COLO668 (cell line): ENCODE data around the gene CDH4.
"Not testable (repeated sequence)": the region's sequence is repeated elsewhere in the genome, so short reads cannot be mapped to it uniquely, and the experiment has no call there.

Source experiments
- DNase-seq: peaks from one replicate; lab custom pipeline; 2025; ENCODE audit not compliant: unreplicated experiment; lab: John Stamatoyannopoulos, UW

CDH4 gene

GRCh38 chr20:61253264-61253639, 1.2 kb downstream of the CDH4 start:
- no peak for DNase-seq

DNA sequence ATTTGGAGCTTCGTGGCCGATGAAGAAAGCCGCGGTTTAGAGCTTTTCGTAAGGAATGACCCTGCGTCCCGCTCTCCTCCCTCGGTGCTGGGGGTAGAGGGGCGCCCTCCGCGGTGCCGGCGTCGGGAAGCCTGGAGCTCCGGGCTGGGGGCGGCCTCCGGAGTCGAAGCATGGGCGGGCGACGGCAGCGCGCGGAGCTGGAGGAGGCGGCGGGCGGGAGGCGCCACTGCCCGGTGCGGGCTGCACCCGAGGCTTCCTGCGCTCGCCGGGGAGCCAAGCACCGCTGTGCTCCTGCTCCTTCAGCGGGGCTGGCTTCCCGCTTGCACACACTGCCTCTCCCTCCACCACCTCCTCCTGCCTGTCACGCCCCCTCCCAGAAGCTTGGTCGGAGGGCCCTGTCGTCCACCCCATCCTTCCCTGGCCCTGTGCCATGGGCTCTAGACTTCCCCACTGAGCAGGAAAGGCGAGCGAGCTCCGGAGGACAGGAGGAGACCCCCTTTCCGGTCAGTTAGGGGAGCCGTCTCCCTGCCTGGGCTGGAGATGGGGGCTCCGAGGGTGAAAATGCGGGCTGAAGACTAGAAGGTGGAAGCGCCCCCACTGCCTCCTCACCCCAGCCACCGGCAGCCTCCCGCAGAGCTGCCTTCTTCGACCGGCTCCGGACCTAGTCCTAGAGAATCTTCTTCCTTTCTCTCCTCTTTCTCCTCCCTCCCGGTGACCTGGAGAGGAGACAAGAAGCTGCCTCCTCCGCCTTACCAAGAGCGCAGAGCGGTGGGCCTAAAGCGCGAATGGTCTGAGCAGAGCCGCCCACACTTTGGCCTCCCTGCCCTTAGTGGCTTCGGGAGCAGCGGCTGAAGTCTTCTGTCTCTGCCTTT, 1.8 kb downstream of the CDH4 start:
- no peak for DNase-seq

DNA sequence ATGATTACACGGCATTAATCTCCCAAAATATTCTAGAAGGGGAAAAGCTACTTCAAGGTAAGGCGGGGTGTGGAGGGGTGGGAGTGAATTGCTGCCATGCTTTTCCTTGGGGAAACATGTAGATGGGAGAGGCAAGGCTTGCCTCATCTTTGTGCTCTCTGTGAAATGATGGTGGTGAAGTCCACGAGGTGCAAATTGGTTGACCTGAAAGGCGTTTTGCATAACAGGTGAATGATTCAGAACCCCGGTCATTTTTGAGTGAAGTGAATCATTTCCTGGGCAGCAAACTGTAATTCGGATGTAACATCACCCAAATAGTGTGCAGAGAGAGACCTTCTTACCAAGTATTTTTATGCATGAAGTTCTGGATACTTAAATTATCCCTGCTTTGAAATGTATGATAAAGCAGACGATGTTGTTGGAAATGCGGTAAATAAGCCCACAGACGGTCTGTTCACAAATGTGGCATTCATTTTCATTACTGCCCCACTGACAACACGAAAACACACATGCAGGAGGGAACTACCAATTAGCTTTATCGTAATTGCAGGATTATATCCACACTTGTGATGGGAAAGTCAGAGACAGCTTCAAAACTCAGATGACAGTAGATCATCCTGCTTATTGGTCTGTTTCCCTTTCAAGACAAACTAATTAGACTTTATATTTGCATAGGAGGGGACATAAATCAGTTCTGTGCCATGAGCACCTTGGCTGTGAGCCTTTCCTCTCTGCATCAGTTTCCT, 3.0 kb downstream of the CDH4 start:
- no peak for DNase-seq

- DNase-seq, result no peak
Measured at GRCh38 chr20:61256365-61256764, 4.3 kb downstream of the CDH4 start.

GRCh38 chr20:61256824-61257223, 4.8 kb downstream of the CDH4 start:
- DNase-seq, result no peak

- no peak for DNase-seq
Measured at GRCh38 chr20:61257611-61258010, 5.5 kb downstream of the CDH4 start.

GRCh38 chr20:61259741-61260140, 7.7 kb downstream of the CDH4 start:
- no peak for DNase-seq

GRCh38 chr20:61260905-61261304, 8.8 kb downstream of the CDH4 start:
- no peak for DNase-seq

- no peak for DNase-seq
Measured at GRCh38 chr20:61262036-61262435, 10.0 kb downstream of the CDH4 start.

DNA sequence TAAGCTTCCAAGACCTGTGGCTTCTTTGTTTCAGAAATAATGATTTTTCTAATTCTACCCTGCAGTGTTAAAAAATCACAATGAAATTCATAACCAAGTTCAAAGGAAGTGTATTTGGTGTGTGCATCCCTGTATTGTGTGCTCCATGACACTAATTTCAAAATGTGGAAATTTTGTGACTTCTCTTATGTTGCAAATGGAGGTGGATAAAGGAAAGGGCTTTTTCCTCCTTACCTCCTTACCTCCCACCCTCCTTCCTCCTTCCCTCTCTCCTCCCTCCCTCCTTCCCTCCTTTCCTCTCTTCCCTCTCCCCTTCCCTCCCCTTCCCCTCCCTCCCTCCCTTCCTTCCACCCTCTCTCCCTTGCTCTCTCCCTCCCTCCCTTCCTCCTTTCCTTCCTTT, 10.5 kb downstream of the CDH4 start:
- DNase-seq, result no peak

DNA sequence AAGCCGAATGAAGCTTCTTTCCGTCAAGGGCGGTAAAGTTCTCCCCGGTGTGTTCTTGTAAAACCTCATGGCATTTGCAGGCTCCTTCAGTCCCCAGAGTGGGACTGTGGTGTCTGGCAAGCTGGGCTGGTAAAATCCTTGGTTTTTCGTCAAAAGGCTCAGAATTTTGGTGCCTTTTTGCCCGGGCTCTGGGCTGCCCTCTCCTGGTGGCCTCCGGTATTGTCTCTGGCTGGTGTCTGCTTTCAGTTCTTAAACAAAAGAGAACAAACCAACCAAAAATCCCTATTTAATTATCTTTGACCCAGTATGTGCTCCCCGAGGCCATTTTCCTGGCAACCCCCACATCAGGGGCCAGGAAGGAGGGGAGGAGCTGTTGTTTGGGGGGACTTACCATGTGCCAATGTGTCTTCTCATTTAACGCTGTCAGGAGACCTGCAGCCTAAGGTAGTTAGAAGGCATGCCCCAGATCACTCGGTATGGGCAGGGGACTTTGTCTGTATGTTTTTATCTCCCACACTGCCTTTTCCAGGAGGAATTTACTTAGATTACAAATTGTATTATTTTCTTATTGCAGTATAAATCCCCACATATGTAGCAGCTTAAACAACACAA, 11.1 kb downstream of the CDH4 start:
- no peak for DNase-seq

- no peak for DNase-seq
Measured at GRCh38 chr20:61263938-61264337, 11.9 kb downstream of the CDH4 start.

GRCh38 chr20:61267241-61267640, 15.2 kb downstream of the CDH4 start:
- DNase-seq, result no peak

GRCh38 chr20:61268024-61268423, 16.0 kb downstream of the CDH4 start:
- DNase-seq, result no peak

- DNase-seq, result no peak
Measured at GRCh38 chr20:61271312-61272231, 19.5 kb downstream of the CDH4 start.

- DNase-seq, result not testable (repeated sequence)
Measured at GRCh38 chr20:61273024-61273423, 21.0 kb downstream of the CDH4 start.

GRCh38 chr20:61273666-61274065, 21.6 kb downstream of the CDH4 start:
- DNase-seq, result not testable (repeated sequence)

GRCh38 chr20:61274326-61274725, 22.3 kb downstream of the CDH4 start:
- DNase-seq, result no peak

- DNase-seq, result no peak
Measured at GRCh38 chr20:61278296-61278695, 26.2 kb downstream of the CDH4 start.

- no peak for DNase-seq
Measured at GRCh38 chr20:61279621-61280150, 27.6 kb downstream of the CDH4 start.
